Stimulated activated CD8-positive, alpha-beta memory T cell treated with anti-CD3 and anti-CD28 coated beads, Interleukin-12 subunit alpha, Interleukin-12 subunit beta, amount 100 ng/mL, for 4 hours (primary cell): Measurements from ENCODE around the gene PPM1F.
"Not testable (repeated sequence)": the region's sequence is repeated elsewhere in the genome, so short reads cannot be mapped to it uniquely, and the experiment has no call there.

Experiments
- DNase-seq: peaks from one replicate; pipeline ENCODE4 v3.0.0-alpha.2; 2020; ENCODE audit warnings: low read depth

The PPM1F gene

DNA sequence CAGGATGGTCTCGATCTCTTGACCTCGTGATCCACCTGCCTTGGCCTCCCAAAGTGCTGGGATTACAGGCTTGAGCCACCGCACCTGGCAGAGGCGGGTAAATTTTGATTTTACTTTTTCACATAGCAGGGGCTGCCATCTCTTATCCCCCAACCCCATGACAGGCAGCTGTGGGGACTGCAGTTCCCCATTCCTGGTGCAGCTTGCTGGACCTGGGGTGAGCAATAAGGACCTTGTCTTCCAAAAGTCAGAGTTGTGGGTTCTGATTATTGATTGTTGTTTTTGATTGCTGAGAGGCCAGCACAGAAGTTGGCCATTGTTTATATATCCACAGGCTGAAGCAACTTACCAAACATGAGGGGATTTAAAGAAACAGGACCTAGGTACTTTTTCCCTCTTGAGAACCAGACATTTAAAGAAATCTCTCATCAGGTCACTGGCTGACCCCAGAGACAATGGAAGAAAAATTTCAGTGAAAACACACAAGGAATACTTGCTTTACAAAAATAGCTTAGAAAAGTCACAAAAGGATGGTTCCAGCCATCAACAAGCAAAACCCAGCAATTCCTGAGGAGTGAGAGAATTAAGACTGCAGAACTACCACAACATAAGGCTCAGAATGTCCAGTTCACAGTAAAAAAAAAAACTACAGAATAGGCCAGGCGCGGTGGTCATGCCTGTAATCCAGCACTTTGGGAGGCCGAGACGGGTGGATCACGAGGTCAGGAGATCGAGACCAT, 63.2 kb downstream of the PPM1F start:
- DNase-seq = no peak

DNA sequence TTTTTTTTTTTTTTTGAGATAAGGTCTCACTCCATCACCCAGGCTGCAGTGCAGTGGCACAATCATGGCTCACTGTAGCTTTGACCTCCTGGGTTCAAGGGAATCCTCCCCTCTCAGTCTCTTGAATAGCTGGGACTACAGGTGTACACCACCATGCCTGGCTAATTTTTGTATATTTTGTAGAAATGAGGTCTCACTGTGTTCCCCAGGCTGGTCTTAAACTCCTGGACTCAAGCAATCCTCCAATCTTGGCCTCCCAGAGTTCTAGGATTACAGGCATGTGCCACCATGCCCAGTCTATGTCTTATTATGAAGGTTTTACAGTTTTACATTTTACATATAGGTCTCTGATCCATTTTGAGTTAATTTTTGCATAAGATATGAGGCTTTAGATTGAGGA, 64.8 kb downstream of the PPM1F start:
- DNase-seq = no peak

DNA sequence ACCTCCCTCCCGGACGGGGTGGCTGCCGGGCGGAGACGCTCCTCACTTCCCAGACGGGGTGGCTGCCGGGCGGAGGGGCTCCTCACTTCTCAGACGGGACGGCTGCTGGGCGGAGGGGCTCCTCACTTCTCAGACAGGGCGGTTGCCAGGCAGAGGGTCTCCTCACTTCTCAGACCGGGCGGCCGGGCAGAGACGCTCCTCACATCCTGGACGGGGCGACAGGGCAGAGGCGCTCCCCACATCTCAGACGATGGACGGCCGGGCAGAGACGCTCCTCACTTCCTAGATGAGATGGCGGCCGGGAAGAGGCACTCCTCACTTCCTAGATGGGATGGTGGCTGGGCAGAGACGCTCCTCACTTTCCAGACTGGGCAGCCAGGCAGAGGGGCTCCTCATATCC, 68.7 kb downstream of the PPM1F start:
- not testable (repeated sequence) for DNase-seq

DNA sequence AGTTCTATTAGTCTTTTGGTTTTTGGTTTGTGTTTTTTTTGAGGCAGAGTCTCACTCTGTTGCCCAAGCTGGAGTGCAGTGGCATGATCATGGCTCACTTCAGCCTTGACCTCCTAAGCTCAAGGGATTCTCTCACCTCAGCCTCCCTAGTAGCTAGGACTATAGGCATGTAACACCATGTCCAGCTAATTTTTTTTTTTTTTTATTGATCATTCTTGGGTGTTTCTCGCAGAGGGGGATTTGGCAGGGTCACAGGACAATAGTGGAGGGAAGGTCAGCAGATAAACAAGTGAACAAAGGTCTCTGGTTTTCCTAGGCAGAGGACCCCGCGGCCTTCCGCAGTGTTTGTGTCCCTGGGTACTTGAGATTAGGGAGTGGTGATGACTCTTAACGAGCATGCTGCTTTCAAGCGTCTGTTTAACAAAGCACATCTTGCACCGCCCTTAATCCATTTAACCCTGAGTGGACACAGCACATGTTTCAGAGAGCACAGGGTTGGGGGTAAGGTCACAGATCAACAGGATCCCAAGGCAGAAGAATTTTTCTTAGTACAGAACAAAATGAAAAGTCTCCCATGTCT, 69.8 kb downstream of the PPM1F start:
- not testable (repeated sequence) for DNase-seq

DNA sequence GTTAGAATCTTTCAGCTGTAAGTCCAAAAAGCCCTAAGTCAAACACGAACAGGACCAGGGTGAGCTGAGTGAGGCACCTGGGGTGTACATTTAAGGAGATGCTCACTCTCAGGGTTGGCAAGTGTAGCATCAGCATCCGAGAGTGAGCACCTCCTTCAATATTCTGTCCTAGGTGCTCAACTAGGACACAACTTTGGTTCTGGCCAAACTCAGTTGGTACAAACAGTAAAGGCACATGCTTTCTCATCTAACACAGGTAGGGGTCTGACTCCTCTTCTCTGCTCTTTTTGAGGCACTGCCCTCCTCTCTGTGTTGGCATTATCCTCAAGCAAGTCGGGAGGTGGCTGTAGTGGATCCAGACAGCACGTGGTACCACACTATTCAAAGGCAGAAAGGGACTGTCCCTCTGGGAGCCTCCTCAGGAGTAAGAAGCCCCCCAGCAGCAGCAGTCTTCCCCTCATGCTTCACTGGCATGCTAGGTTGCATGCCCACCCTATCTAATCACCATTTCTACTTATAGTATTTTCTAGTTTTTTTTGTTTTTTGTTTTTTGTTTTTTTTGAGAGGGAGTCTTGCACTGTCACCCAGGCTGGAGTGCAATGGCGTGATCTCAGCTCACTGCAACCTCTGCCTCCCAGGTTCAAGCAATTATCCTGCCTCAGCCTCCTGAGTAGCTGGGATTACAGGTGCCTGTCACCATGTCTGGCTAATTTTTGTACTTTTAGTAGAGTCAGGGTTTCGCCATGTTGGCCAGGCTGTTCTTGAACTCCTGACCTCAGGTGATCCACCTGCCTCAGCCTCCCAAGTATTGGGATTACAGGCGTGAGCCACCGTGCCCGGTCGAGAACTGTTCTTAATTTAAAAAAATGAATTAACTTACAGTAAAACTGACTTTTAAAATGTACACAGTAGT, 70.6 kb downstream of the PPM1F start:
- DNase-seq = no peak

DNA sequence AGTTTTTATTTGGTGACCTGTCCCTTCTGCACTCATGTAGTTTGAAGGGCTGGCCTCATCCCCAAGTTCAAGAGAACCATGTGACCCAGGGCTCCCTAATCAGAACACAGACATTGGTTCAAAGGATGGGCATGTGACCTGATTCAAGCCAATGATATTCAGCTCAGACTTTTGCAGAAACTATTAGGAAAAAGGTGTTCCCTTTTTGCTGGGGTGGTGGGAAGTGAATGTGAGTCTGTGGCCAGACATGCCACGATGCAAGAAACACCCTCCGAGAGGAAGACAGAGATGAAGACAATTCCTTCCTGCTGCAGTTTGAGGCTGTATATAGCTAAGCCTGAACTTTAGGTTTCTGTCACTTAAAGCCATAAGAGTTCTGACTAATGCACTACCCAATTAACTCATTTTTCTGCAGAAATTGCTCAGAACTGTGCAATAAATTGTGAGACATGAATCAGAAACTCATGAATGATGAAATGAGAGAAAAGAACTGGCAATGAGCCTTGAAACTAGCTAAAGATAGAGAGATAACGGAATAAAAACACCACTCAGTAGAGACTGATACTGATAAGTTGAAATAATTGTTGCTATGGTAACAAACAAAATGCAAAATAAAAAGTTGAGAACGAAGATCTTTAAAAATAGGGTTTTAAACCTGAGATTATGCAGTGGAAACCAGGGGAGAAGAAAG, 76.0 kb downstream of the PPM1F start:
- DNase-seq = no peak

DNA sequence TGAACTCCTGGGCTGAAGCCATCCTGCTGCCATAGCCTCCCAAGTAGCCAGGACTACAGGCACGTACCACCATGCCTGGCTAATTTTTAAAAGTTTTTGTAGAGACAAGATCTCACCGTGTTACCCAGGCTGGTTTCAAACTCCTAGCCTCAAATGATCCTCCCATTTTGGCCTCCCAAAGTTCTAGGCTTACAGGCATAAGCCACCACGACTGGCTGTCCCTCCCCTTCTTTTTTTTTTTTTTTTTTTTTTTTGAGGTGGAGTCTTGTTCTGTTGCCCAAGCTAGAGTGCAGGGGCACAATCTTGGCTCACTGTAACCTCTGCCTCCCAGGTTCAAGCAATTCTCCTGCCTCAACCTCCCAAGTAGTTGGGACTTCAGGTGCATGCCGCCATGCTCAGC, 77.7 kb downstream of the PPM1F start:
- DNase-seq = not testable (repeated sequence)

DNA sequence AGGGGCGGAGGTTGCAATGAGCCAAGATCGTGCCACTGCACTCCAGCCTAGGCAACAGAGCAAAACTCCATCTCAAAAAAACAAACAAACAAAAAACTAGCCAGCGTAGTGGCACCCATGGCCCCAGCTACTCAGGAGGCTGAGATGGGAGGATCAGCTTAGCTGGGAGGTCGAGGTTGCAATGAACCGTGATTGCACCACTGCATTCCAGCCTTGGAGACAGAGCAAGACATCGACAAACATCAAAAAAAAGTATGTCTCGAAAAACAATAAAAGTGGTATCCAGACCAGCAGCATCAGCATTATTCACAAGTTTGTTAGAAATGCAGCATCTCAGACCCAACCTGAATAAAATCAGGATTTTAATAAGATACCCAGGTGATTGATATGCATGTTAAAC, 79.0 kb downstream of the PPM1F start:
- DNase-seq = no peak

DNA sequence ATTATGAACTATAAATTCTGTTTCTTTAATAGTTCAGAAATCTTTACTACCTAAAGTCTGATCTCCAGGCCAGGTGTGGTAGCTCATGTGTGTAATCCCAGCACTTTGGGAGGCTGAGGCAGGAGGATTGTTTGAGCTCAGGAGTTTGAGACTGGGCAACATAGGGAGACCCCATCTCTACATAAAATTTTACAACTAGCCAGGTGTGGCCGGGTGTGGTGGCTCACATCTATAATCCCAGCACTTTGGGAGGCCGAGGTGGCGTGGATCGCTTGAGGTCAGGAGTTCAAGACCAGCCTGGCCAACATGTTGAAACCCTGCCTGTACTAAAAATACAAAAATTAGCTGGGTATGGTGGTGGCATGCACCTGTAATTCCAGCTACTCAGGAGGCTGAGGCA, 79.9 kb downstream of the PPM1F start:
- not testable (repeated sequence) for DNase-seq
